Fibroblast of lung (primary cell): ENCODE results near the gene NOP14.

Source experiments
- EZH2 ChIP-seq: IDR thresholded peaks from 2 replicates; pipeline ENCODE4 v1.5.1; 2012; ENCODE audit warnings: low read length, control low read depth, mild to moderate bottlenecking; ENCODE audit errors: missing control alignments
- TF ChIP-seq, protein P1 (sequence below), 2 donors: IDR thresholded peaks in 1 of 2; conservative IDR thresholded peaks in 1 of 2; 1 replicate in 1 of 2; 2 replicates in 1 of 2; pipeline ENCODE4 v1.5.1; 2011 to 2012; ENCODE audit warnings: low read length in 2 of 2, control low read depth in 1 of 2, inconsistent platforms in 1 of 2, low read depth in 1 of 2, mild to moderate bottlenecking in 1 of 2

DNA sequence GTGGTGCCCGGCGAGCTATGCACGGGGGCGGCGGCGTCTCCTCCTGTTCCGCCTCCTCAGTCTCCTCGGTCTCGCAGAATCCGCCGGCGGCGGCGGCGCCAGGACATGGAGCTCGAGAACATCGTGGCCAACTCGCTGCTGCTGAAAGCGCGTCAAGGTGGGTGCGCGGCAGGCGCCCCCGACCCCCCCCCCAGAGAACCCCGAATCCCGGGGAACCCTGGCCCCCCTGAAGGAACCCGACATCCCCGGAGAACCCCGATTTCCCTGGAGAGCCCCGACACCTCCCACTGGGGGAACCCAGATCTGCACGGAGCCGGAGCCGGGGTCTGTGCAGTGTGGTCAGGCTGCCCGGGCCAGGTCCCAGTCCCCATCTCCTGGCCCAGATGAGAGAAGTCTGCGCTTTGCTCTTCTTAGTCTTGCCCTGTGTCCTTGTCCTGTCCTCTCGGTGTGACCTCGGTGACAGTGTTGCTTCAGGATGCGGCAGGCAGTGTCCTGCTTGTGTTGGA is 813 bp upstream of the NOP14 start:
- TF ChIP-seq, protein P1, sequence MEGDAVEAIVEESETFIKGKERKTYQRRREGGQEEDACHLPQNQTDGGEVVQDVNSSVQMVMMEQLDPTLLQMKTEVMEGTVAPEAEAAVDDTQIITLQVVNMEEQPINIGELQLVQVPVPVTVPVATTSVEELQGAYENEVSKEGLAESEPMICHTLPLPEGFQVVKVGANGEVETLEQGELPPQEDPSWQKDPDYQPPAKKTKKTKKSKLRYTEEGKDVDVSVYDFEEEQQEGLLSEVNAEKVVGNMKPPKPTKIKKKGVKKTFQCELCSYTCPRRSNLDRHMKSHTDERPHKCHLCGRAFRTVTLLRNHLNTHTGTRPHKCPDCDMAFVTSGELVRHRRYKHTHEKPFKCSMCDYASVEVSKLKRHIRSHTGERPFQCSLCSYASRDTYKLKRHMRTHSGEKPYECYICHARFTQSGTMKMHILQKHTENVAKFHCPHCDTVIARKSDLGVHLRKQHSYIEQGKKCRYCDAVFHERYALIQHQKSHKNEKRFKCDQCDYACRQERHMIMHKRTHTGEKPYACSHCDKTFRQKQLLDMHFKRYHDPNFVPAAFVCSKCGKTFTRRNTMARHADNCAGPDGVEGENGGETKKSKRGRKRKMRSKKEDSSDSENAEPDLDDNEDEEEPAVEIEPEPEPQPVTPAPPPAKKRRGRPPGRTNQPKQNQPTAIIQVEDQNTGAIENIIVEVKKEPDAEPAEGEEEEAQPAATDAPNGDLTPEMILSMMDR (conservative IDR thresholded peaks at IDR 0.05 in 1 of 2, IDR thresholded peaks at IDR 0.05 in 1 of 2; ENCODE audit: low read depth in 1 of 2, low read length in 2 of 2) = no peak
- TF ChIP-seq EZH2 = no peak
